LHCN-M2 (cell line): ENCODE results near the gene PDE10A. TPM values are rescaled to one million over a fixed set of nuclear protein-coding genes. Genes with fewer than 3 reads are reported as not detected.

Source experiments
- DNase-seq: peaks from one replicate; pipeline ENCODE4 v3.0.0-alpha.2; 2012; ENCODE audit warnings: low read depth
- total RNA-seq: library from RNA; depleted of rRNA; stranded (reverse); fragments of >200 nt; gene quantifications from 2 replicates; pipeline ENCODE4 v1.2.3, GENCODE V29; 2014

Gene PDE10A
- total RNA-seq, 1 experiment from 2014 or later = 17.9 TPM

DNA sequence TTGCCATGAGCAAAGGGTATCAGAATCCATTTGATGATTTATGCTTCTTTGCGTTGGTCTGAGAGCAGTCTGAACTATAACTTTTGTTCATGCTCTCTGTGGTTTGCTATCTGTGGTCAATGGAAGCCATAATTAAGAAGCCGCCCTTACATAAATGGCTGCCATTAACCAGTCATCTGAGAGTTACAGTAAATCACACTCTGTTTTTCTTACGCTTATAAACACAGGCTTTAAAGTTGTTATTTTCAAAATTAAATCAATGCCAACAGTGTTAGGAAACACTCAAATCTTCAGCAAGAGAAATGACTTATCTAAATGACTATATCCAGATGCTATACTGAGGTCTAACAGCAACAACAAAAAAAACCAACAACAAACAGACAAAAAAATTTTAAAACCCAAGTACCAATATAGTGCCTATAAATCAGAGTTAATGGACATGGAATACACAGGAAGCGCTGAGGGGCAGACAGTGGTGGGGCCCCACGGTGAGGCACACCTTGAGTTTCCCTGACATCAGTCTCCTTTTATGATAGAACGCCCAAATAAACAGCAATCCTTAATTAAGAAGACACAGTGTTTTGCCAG, 245.7 kb downstream of the PDE10A start:
- DNase-seq = no peak

DNA sequence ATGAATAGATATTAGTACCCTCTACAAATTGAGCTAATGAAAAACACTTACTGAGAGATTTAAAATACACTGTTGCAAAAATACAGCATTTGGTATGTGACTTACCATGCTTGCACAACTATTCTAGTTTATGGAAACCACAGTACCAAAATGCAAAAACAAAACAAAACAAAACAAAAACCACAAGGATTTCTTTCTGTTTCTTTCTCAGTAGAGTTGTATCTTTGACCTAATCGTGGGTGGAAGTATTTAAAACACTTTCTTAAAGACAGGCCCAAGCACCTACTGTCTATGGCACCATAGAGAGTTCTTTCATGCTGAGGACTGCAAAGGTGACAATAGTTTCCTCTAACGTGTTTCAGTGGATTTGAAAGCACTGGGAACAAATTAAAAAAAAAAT, 258.3 kb downstream of the PDE10A start:
- peak; percentile 53 for DNase-seq

DNA sequence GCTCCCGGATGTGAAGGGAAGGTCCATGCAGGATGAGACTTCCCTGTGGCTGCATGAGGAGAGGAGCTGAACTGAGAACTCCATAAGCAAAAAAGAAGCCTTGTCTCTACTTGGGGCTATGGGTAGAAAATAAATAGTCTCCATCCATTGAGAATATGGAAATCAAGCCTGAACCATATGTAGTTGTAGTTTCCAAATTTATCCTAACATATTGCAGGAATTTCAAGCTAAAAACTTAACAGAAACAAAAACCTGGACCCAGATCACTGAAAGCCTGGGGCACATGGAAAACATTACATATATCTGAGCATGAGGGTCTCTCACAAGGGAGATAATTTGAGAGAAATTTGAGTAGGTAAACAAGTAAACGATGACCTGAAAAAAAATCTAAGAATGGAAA, 258.7 kb downstream of the PDE10A start:
- no peak for DNase-seq

DNA sequence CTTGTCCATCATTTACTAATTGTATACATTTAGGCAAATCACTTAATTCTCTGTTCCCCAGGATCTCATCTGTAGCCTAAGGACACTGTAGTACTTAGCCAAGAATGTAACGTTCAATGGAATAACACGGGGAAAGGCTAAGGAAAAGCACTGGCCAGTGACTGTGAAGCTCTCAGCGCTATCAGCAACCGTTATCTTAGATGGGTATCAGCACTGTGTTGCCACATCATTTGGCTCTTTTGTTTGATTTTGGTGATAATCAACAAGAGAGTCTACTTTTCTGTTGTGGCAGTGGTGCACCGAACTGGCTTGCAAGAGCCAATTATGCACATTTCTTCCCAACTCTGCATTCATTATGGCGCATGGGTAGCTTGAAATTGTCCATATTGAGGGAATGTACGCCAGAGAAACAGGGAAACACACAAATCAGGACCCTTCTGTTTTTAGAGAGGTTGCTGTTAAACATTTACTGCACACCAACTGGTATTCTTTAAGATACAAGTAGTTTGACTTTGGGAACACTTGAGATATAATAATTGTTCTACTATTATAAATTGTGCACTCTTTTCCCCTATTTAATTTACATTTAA, 259.9 kb downstream of the PDE10A start:
- DNase-seq = no peak

GRCh38 chr6:165401092-165401491, 261.9 kb downstream of the PDE10A start:
- DNase-seq = no peak

DNA sequence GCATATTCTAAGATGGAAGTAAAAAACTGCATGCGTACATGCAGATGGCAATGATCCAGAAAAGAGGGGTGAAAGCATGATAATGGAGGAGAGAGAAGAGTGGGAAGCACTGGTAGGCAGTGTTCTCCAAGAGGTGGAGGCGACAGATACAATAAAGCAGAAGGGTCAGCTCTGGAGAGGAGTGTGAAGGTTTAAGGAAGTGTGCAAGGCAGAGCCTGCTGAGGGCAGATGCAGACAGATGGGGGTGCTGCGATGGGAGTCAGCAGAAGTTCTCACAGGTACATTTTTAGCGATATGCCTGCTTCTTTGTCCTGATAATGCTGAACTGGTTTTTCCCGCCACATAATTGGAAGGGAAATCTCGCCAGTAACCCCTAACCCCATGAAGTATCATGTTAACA, 272.6 kb downstream of the PDE10A start:
- DNase-seq = no peak

GRCh38 chr6:165389534-165389933, 273.5 kb downstream of the PDE10A start:
- DNase-seq = no peak

DNA sequence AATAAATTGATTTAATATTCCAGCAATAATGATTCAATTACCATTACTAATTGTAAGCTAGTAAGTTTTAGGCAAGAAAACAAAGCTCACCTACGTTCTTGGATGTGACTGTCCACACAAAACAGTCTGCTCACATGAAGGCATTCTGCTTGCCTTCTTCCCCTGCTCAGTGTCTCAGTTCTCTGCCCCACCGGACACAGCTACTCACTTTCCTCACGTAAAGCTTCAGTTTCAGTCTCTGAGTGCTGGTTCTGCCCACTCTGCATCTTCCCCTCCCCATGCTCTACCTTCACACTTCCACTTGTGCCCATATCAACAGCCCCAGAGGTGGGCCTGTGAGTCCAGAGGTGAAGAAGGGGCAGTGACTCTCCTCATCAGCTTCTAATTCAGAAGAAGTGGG, 279.7 kb downstream of the PDE10A start:
- DNase-seq = no peak

GRCh38 chr6:165376100-165376499, 286.9 kb downstream of the PDE10A start:
- DNase-seq = no peak

DNA sequence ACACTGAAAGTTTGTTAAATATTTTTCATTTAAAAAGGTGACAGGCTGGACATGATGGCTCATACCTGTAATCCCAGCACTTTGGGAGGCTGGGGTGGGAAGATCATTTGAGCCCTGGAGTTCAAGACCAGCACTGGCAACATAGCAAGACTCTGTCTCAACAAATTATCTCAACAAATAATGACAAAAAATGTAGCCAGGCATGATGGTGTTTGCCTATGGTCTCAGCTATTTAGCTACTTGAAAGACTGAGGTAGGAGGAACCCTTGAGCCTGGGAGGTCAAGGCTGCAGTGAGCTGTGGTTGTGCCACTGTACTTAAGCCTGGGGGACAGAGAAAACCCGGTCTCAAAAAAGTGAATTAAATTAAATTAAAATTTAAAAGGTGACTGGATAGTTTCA, 297.7 kb downstream of the PDE10A start:
- DNase-seq = no peak

DNA sequence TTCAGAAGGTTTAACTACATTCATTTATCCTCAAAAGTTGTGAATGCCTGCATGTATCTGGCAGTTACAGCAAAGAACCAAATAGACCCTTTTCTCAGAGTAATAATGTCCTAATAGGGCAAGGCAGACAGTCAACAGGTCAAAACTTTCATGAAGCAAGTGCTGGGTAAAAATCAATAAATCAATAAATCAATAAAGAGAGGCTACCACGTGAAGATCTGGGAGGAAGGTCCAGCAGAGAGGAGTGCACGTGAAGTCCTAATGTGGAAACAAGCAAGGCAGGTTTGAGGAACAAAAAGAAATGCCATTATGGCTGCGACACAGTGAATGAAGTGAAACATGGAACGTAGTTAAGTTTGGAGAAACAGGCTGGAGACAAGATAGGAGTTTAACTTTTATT, 317.3 kb downstream of the PDE10A start:
- no peak for DNase-seq

- DNase-seq = no peak
These were observed 322.5 kb downstream of the PDE10A start for GRCh38 chr6:165340532-165340931.

DNA sequence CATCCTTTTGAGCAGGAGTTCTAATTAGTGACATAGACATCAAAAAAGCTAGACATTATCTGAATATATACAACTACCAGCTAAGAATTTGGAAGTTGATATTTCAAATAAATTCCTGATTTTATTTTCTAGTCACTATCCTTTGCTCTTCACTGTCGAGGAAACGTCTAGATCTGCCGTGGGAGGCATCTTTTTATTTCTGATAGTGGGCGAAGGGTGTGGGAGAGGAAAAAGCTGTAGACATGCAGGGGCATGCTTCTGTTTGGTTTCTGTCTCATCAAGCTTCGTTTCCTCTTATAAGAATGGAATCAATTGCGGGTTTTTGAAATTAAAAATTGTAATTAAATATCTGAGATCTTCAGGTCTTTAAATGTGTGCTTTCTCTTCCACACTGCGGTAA, 337.4 kb downstream of the PDE10A start:
- no peak for DNase-seq

- DNase-seq = no peak
These were observed 341.4 kb downstream of the PDE10A start for GRCh38 chr6:165321555-165322145.

DNA sequence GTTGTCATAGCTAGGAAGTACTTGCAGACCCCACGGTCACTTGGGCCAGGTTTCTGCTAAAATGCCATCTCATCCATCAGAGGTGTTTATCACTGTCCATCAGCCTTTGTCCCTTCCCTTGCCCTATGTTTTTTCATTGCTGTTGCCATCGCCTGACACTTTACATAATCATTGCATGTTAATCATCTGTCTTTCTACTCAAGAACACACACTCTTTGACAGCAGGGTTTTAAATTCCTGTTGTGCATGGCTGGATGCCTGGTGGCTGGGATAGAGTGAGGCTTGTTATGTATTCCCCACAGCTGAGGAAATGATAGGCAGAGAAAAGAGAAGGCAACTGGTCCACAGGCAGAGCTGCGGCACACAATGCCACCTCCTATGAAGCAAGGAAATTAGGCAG, 341.9 kb downstream of the PDE10A start:
- no peak for DNase-seq

GRCh38 chr6:165317723-165318122, 345.3 kb downstream of the PDE10A start:
- DNase-seq = no peak

DNA sequence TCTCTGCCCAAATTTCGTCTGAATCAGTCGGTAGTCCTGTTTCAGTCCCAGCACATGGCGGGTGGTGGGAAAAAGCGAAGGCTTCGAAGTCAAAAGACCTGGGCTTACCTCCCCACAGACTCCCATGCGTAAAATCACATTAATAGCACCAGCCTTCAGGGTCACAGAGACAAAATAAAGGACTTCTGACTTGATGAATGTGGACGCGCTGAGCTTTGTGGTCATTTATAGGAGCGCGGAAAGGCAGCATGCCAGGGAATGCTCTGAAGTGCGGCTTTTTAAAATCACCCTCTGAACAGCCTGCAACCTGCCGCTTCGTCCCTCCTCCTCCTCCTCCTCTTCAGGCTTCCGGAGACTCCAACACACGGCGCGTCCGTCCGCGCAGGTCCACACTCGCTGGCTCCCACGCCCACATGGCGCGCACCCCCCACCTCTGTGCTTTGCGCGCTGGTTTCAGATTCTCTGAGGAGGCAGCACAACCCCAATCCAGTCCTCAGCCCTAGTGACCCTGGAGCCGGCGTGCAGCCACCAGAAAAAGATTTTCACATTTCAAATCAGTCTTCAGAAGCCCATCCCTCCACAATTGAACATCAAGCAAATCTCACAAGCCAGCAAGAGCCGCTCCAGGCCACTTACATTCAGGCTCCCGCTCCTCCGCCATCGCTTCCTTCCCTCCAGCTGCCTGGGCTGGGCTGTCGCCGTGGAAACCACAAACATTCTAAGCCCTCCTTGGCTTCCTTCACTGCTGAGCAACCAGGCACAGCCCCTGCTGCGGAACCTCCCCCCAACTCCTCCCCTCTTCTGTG, 353.9 kb downstream of the PDE10A start, which contains the start of gene C6orf118:
Gene C6orf118, minus strand, starts transcription at position 680 of the 806 bp plus-strand sequence. Its CDS starts 19 bp downstream, at position 661.
- peak; percentile 82 for DNase-seq

GRCh38 chr6:165306955-165307354, 356.1 kb downstream of the PDE10A start:
- no peak for DNase-seq

DNA sequence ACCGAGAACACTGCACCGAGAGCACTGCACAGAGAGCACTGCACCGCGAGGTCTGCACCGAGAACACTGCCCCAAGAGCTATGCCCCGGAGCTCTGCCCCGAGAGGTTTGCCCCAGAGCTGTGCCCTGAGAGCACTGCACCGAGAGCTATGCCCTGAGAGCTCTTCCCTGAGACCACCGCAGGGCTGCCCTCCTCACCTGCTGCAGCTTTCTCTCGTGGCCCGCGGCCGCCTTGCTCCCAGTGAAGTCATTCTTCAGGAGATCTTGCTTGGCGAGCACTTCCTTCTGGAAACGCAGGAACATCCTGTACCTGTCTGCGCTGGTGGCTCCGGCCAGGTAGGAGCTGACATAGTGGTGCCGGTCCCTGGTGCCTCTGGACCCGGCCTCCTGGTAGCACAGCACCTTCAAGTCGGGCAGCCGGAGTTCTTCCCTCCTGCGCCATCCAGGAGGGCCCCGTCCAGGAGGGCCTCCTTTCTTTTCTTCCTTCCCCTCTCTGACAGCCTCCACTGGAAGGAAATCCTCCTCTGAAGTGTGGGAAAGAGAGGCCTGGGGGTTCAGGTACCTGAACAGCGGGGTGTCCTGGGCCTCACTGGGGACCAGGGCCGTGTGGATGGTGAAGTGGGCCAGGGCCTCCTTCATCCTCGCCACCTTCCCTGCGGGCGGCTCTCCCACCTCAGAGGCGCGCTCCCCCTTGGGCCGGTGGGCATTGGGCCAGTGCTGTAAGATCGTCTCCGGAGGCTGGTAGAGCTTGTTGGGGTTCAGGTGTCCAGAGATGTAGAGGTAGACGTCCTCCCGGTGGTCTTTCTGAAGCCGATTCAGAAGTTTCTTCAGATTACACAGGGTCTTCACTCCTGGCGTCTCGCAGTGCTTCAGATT, 361.4 kb downstream of the PDE10A start:
- DNase-seq = no peak

DNA sequence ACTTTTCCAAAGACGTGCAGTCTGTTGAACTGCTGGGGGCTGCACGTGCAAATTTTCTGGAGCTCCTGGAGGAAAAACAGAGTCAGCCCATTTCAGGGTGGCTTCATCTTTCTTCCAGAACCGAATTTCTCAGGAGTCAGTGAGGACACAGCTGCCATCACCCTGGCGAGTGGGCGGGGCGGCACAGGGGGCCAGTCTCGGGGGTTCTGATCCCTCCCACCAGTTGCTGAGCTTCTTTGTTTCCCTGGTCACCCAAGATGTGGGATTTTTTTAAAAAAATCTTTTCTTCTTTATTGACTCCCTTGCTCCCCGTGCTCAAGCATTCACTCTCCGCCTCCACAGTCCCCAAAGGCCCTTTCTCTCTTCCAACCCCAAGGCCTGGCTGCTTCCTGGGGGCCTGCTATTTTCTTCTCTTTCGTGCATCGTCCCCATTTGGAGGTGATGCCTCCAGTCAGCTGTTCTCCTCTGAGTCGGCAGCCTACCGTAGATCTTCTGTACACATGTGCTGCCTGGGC, 362.6 kb downstream of the PDE10A start:
- no peak for DNase-seq

- no peak for DNase-seq
These were observed 364.2 kb downstream of the PDE10A start for GRCh38 chr6:165298875-165299274.
